B cell (primary cell): ENCODE measurements around the gene MAGI2. TPM values are rescaled to one million over a fixed set of nuclear protein-coding genes. Genes with fewer than 3 reads are reported as not detected.

Experiments used
- ATAC-seq: fragments of 200-7000 bp; cut with Tn5 transposase; one replicate; pipeline ENCODE4 v1.10.0; 2021; ENCODE audit warnings: low read depth, mild to moderate bottlenecking, moderate number of reproducible peaks, moderate library complexity
- CTCF ChIA-PET: fragments of 350-600 bp; sonication (Branson Sonifier 250); formaldehyde crosslinking; loops from one replicate; lab custom pipeline; 2021; ENCODE audit warnings: antibody characterized with exemption, inconsistent platforms; lab: Charles Lee
- POLR2A ChIA-PET: fragments of 350-600 bp; sonication (Branson Sonifier 250); formaldehyde crosslinking; loops from one replicate; lab custom pipeline; 2021; ENCODE audit warnings: antibody characterized with exemption; lab: Charles Lee
- DNase-seq: peaks from one replicate; pipeline ENCODE4 v3.0.0; 2013
- H2AFZ ChIP-seq: 2 replicates; pipeline ENCODE4 v1.6.1; 2012; ENCODE audit warnings: mild to moderate bottlenecking, low read depth, low read length; ENCODE audit not compliant: insufficient read depth, poor library complexity, severe bottlenecking
- H3K27ac ChIP-seq, 2 donors: 1 replicate in 1 of 2; 2 replicates in 1 of 2; pipeline ENCODE4 v1.5.1; 2012 to 2013; ENCODE audit warnings: low read length in 2 of 2, mild to moderate bottlenecking in 2 of 2, moderate library complexity in 1 of 2
- H3K27me3 ChIP-seq, 4 experiments: fragments of 200-600 bp in 1 of 4; sonication (generic) in 1 of 4; replicated peaks in 1 of 4; 1 replicate in 2 of 4; 2 replicates in 2 of 4; pipeline versions ENCODE4 v1.6.1 to v1.7.0; 2013 to 2016; ENCODE audit warnings: low read length in 3 of 4, mild to moderate bottlenecking in 2 of 4, mixed read lengths in 1 of 4, moderate library complexity in 1 of 4; ENCODE audit not compliant: insufficient read depth in 4 of 4, control insufficient read depth in 3 of 4; ENCODE audit errors: control extremely low read depth in 1 of 4
- H3K36me3 ChIP-seq, 2 experiments: replicated peaks in 1 of 2; 1 replicate in 1 of 2; 2 replicates in 1 of 2; pipeline versions ENCODE4 v1.6.1 to v1.7.1; 2013; ENCODE audit warnings: low read length in 1 of 2; ENCODE audit not compliant: insufficient read depth in 2 of 2, control insufficient read depth in 1 of 2; ENCODE audit errors: control extremely low read depth in 1 of 2, extremely low read depth in 1 of 2
- H3K4me1 ChIP-seq, 2 donors: fragments of 200-600 bp in 1 of 2; sonication (generic) in 1 of 2; 1 replicate in 1 of 2; 2 replicates in 1 of 2; pipeline versions ENCODE4 v1.5.1 to v1.6.1; 2013 to 2017; ENCODE audit warnings: low read length in 2 of 2; ENCODE audit not compliant: control insufficient read depth in 2 of 2, insufficient read depth in 2 of 2
- H3K4me2 ChIP-seq: replicated peaks from 2 replicates; pipeline ENCODE3; 2012; ENCODE audit warnings: mild to moderate bottlenecking, low read depth, low read length; ENCODE audit not compliant: poor library complexity, severe bottlenecking
- H3K4me3 ChIP-seq, 5 experiments: fragments of 200-600 bp in 1 of 5; sonication (generic) in 1 of 5; 1 replicate in 3 of 5; 2 replicates in 2 of 5; pipeline versions ENCODE4 v1.5.1 to v1.7.0; 2011 to 2016; ENCODE audit warnings: low read length in 4 of 5, mild to moderate bottlenecking in 4 of 5, low read depth in 2 of 5, control low read depth in 1 of 5, moderate library complexity in 1 of 5; ENCODE audit not compliant: insufficient read depth in 1 of 5; ENCODE audit errors: control extremely low read depth in 1 of 5, extremely low read depth in 1 of 5
- H3K79me2 ChIP-seq: fragments of 200-600 bp; sonication (generic); one replicate; pipeline ENCODE4 v1.6.0; 2016; ENCODE audit warnings: low read length; ENCODE audit not compliant: control insufficient read depth, insufficient read depth
- H3K9ac ChIP-seq: fragments of 200-600 bp; sonication (generic); 2 replicates; pipeline ENCODE4 v1.6.1; 2017; ENCODE audit warnings: mild to moderate bottlenecking, low read length, moderate library complexity
- H3K9me3 ChIP-seq, 3 donors: one replicate each; pipeline versions ENCODE4 v1.6.1 to v1.7.1; 2013; ENCODE audit warnings: low read length in 2 of 3; ENCODE audit not compliant: control insufficient read depth in 2 of 3, insufficient read depth in 1 of 3; ENCODE audit errors: control extremely low read depth in 1 of 3
- H4K20me1 ChIP-seq: 2 replicates; pipeline ENCODE4 v1.6.0; 2012; ENCODE audit warnings: mild to moderate bottlenecking, low read length; ENCODE audit not compliant: insufficient read depth, control insufficient read depth, poor library complexity, severe bottlenecking
- H3K27ac Mint-ChIP-seq: one replicate; pipeline ENCODE4 v1.8.0; 2021; ENCODE audit warnings: mixed read lengths
- H3K27me3 Mint-ChIP-seq: one replicate; pipeline ENCODE4 v1.8.0; 2021; ENCODE audit warnings: mixed read lengths
- H3K4me1 Mint-ChIP-seq: one replicate; pipeline ENCODE4 v1.8.0; 2021; ENCODE audit warnings: mixed read lengths
- H3K4me3 Mint-ChIP-seq: one replicate; pipeline ENCODE4 v1.8.0; 2021; ENCODE audit warnings: mixed read lengths
- H3K9me3 Mint-ChIP-seq: one replicate; pipeline ENCODE4 v1.8.0; 2022; ENCODE audit warnings: mixed read lengths; ENCODE audit not compliant: insufficient read depth
- CTCF ChIP-seq: fragments of 200-600 bp; IDR thresholded peaks from one replicate; pipeline ENCODE4 v1.8.0; 2022; ENCODE audit warnings: antibody characterized with exemption, mild to moderate bottlenecking
- EZH2 ChIP-seq: IDR thresholded peaks from 2 replicates; pipeline ENCODE4 v1.6.1; 2012; ENCODE audit warnings: borderline replicate concordance, low read depth, mild to moderate bottlenecking, moderate library complexity, low read length; ENCODE audit not compliant: insufficient read depth, poor library complexity, severe bottlenecking
- WGBS: methylation state at CpG from one replicate; pipeline ENCODE4 v1.1.5; 2013; ENCODE audit warnings: missing lambda C conversion rate; ENCODE audit not compliant: insufficient coverage; 5-methylcytosine and 5-hydroxymethylcytosine counted together
- intact Hi-C: fragments of 100-400 bp; cut with micrococcal nuclease; formaldehyde crosslinking; loops from one replicate; pipeline ENCODE4 v1.10.0; 2022
- polyA plus RNA-seq: library from polyadenylated mRNA; depleted of rRNA; stranded (reverse); fragments of >200 nt; gene quantifications from 2 replicates; pipeline ENCODE4 v1.2.3, GENCODE V29; 2012
- total RNA-seq, 2 donors: library from RNA; stranded (reverse); fragments of 120-200 nt in 1 of 2; gene quantifications; 1 replicate in 1 of 2; 2 replicates in 1 of 2; pipeline versions ENCODE4 v1.2.3 to v1.2.4, GENCODE V29; 2013 to 2022

The MAGI2 gene
- total and polyA plus RNA-seq, 2 donors (not counting 1 experiment from before 2014, with no cell fraction given), result 0.16 to 0.64 TPM

GRCh38 chr7:78787854-78788253, 665.6 kb downstream of the MAGI2 start:
- no peaks in the 10 kb centered on the region for H3K36me3 ChIP-seq
- H3K4me3 ChIP-seq, result no peak overlapping the region
- POLR2A ChIA-PET, result no interaction called here
- no CpG with 5 or more reads among the region's 1 CpG for WGBS
- H3K4me3 Mint-ChIP-seq, result no peak overlapping the region
- H3K9ac ChIP-seq, result no peak overlapping the region
- H3K27ac ChIP-seq, result no peak overlapping the region
- intact Hi-C loops, result no loop called here
- no peaks in the 10 kb centered on the region for H3K9me3 ChIP-seq
- no peaks in the 10 kb centered on the region for H4K20me1 ChIP-seq
- no peaks in the 10 kb centered on the region for H3K27me3 Mint-ChIP-seq
- H2AFZ ChIP-seq, result no peak overlapping the region
- no peaks in the 10 kb centered on the region for H3K9me3 Mint-ChIP-seq
- TF ChIP-seq CTCF, result no peak
- TF ChIP-seq EZH2, result no peak
- CTCF ChIA-PET, result no interaction called here
- H3K4me1 Mint-ChIP-seq, result no peaks in the 10 kb centered on the region
- no peaks in the 10 kb centered on the region for H3K27me3 ChIP-seq
- H3K79me2 ChIP-seq, result no peaks in the 10 kb centered on the region
- ATAC-seq (no peak), DNase-seq (no peak)
- no peak overlapping the region for H3K27ac Mint-ChIP-seq
- no peak overlapping the region for H3K4me2 ChIP-seq
- H3K4me1 ChIP-seq, result no peaks in the 10 kb centered on the region

- no peaks in the 10 kb centered on the region for H4K20me1 ChIP-seq
- no peak overlapping the region for H3K27ac ChIP-seq
- intact Hi-C loops, result no loop called here
- TF ChIP-seq CTCF (no peak), EZH2 (no peak)
- H3K79me2 ChIP-seq, result no peaks in the 10 kb centered on the region
- H3K9me3 ChIP-seq, result no peaks in the 10 kb centered on the region
- H3K9ac ChIP-seq, result no peak overlapping the region
- no peaks in the 10 kb centered on the region for H3K27me3 ChIP-seq
- ATAC-seq (no peak), DNase-seq (no peak)
- no peak overlapping the region for H3K4me3 ChIP-seq
- H3K9me3 Mint-ChIP-seq, result no peaks in the 10 kb centered on the region
- WGBS, result no CpG with 5 or more reads among the region's 2 CpGs
- ChIA-PET CTCF (no interaction called here), POLR2A (no interaction called here)
- no peak overlapping the region for H3K27ac Mint-ChIP-seq
- no peaks in the 10 kb centered on the region for H3K4me1 ChIP-seq
- no peaks in the 10 kb centered on the region for H3K27me3 Mint-ChIP-seq
- H3K4me1 Mint-ChIP-seq, result no peaks in the 10 kb centered on the region
- H3K4me3 Mint-ChIP-seq, result no peak overlapping the region
- no peaks in the 10 kb centered on the region for H3K36me3 ChIP-seq
- H2AFZ ChIP-seq, result no peak overlapping the region
- H3K4me2 ChIP-seq, result no peak overlapping the region
Measured at GRCh38 chr7:78786055-78786454, 667.4 kb downstream of the MAGI2 start.
